Hindlimb muscle (tissue), 1 donor: ENCODE measurements around the gene BCORL1. TPM values are rescaled to one million over a fixed set of nuclear protein-coding genes. Genes with fewer than 3 reads are reported as not detected.

Experiments
- DNase-seq: peaks from one replicate; pipeline ENCODE4 v3.0.0-alpha.2; 2013
- polyA plus RNA-seq: library from polyadenylated mRNA; unstranded; fragments of 120-200 nt; gene quantifications from one replicate; pipeline ENCODE4 v1.2.1, GENCODE V29; 2013; ENCODE audit not compliant: insufficient read length

BCORL1 gene, protein sequence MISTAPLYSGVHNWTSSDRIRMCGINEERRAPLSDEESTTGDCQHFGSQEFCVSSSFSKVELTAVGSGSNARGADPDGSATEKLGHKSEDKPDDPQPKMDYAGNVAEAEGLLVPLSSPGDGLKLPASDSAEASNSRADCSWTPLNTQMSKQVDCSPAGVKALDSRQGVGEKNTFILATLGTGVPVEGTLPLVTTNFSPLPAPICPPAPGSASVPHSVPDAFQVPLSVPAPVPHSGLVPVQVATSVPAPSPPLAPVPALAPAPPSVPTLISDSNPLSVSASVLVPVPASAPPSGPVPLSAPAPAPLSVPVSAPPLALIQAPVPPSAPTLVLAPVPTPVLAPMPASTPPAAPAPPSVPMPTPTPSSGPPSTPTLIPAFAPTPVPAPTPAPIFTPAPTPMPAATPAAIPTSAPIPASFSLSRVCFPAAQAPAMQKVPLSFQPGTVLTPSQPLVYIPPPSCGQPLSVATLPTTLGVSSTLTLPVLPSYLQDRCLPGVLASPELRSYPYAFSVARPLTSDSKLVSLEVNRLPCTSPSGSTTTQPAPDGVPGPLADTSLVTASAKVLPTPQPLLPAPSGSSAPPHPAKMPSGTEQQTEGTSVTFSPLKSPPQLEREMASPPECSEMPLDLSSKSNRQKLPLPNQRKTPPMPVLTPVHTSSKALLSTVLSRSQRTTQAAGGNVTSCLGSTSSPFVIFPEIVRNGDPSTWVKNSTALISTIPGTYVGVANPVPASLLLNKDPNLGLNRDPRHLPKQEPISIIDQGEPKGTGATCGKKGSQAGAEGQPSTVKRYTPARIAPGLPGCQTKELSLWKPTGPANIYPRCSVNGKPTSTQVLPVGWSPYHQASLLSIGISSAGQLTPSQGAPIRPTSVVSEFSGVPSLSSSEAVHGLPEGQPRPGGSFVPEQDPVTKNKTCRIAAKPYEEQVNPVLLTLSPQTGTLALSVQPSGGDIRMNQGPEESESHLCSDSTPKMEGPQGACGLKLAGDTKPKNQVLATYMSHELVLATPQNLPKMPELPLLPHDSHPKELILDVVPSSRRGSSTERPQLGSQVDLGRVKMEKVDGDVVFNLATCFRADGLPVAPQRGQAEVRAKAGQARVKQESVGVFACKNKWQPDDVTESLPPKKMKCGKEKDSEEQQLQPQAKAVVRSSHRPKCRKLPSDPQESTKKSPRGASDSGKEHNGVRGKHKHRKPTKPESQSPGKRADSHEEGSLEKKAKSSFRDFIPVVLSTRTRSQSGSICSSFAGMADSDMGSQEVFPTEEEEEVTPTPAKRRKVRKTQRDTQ (N-terminal part only)
- polyA plus RNA-seq, result 21.0 TPM

GRCh38 chrX:129982300-129983251, at the start of gene BCORL1:
Gene BCORL1 (plus strand): TSS chrX:129982635. CDS start chrX:130005232, 22,597 bp downstream.
- peak; percentile 90 for DNase-seq

DNA sequence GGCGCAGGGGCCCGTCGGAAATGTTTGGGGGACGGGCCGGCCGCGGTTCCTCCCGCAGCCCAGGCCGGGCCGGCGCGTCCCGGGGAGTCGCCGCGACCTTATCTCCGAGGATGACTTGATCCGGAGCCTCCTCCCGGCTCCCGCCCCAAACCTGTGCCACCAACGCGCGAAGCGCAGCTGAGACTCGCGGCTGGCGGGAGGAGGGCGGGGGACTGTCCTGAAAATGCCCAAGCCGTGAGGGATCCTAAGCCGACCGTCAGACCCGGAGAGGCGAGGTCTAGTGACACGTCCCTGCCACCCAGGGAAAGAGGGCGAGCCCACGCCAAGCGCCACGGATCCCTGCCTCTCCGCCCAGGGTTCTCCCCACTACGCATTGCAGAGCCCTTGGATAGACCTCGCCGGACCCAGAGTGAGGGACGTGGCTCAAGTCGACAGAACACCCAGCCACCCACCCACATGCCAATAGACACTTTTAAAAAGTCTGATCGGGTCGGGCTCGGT, 49.6 kb upstream of the BCORL1 start:
- DNase-seq, result no peak

DNA sequence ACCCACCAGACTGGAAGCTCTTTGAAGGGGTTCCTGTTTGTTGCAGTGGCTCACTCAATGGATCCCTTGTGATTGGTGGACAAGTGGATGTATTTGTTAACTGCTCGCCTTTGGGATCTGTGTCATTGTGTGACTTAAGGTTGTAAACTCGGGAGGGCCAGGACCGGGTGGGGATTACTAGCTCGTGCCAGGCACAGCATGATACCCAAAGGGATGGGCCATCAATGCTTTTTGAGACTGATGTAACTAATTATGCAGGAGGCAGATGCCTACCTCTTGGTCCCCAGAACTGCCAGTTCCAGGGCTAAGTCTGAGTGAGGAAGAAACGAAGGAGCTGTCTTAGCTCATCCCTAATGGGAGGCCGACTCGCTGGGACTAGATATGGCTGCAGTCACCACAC, 48.7 kb upstream of the BCORL1 start:
- DNase-seq, result no peak

DNA sequence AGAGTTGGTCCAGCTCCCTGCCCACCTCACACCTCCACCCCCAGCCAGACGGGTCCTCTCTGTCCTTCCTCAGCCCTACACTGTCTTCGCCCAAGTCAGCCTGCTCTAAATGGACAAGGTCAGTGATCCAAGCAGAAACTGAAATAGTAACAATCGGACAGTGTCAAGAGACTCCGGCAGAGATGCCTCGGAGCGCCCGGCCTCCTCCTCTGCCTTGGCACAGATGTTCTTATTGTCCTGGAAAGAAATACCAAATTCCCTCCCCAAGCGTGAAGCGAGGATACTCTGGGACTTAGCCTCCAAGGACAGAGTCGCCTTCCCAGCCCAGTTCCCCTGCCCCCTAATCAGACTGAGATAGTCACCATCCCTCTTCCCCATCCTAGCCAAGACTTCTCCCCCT, 48.0 kb upstream of the BCORL1 start:
- DNase-seq, result no peak

DNA sequence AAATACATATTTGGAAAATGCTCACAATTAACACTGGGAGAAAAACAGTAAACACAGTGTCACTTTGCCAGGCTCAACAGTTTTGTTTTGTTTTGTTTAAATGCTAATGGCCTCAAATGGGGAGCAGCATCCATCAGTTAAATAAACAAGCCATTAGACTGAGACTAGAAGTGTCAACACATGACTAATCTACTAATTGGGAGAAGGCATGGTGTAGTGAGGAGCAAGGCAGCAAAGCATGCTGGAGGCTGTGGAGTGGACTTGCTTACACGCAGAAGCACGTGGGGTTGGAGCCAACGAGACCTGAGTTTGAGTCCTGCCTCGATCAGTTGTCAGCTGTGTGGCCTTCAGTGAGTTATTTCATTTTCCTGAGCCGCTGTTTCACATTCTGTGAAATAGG, 47.5 kb upstream of the BCORL1 start:
- no peak for DNase-seq

DNA sequence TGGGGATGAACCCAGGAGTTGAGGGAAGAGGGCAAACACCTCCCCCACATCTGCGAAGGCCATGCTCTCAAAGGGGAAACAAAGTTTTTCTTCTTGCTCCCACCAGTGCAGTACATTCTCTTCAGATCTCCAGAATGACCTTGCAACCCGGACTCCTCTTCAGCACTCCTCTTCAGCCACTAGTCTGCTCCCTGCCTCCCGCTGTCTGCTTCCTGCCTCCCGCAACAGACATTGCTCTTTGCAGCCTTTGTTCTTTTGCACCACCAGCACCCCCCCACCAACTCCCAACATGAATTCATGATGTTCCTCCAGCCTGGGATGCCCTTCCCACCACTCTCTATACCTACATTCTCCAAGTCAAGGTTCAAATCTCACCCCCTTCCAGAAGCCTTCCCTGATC, 44.4 kb upstream of the BCORL1 start:
- no peak for DNase-seq

- DNase-seq, result no peak
Observed at GRCh38 chrX:129939986-129940385, 42.4 kb upstream of the BCORL1 start.

DNA sequence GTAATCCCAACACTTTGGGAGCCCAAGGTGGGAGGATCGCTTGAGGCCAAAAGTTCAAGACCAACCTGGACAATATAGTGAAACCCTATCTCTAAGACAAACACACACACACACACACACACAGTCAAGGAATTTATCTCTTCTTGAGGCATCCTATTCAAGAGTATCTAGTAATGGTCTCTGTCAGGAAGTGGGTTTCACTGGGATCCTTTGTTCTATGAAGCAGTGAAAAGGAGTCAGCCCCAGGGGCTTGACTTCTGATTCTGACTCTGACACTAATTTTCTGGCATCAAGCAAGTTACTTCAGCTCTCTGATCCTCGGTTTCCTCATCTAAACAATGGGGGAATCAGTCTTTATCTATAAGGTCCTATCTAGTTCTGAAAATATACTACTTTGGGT, 41.7 kb upstream of the BCORL1 start:
- DNase-seq, result no peak

GRCh38 chrX:129945131-129945530, 37.3 kb upstream of the BCORL1 start:
- DNase-seq, result no peak

DNA sequence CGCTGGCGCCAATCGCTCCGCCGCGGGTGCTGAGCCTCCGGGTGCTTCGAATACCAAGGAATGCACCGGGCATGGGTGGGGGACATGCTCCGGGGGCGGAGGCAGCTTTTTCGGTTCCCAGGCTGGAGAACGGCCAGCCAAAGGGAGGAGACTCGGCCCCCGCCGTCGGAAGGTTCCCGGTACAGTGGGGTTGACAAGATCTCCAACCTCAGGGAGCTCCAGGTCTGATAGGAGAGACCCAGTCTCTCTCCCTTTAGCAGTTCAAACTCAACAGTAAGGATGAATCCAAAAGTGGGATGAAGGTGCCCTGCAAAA, 29.1 kb upstream of the BCORL1 start:
- no peak for DNase-seq

DNA sequence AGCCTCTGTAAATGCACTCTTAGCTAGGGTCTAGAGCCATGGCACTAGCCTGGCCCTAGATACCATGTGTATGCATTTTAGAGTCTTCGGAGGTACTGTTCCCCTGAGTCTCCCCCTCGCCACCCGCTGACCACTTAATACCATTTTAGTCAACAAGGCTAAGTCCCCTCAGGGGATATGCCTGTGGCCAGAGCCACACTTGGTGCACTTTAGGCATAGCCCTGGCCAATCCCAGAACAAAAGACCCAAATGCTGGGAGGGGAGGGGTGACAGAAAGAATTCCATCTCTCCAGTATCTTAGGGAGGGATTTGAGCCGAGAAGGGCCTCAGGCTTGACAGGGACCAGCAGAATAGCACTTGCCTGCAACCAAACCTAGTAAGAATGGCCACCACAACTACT, 28.6 kb upstream of the BCORL1 start:
- DNase-seq, result no peak

DNA sequence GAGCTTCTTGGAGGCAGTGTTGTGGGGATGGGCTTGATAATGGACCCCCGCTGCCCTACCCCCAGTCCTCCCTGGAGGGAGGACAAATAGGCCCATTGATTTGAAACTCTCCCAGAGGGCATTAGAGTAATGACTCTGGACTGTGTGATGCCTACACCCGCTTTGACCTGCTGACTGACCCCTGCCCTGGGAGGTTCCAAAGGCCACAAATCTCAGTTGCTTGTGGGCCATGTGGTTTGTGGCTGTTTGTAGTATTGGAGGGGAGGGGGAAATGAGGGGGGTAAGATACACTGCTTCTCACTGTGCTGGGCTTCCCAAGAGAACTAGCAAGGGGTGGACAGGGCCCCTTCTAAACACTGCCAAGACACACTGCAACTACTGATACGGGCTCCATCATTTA, 27.6 kb upstream of the BCORL1 start:
- no peak for DNase-seq

DNA sequence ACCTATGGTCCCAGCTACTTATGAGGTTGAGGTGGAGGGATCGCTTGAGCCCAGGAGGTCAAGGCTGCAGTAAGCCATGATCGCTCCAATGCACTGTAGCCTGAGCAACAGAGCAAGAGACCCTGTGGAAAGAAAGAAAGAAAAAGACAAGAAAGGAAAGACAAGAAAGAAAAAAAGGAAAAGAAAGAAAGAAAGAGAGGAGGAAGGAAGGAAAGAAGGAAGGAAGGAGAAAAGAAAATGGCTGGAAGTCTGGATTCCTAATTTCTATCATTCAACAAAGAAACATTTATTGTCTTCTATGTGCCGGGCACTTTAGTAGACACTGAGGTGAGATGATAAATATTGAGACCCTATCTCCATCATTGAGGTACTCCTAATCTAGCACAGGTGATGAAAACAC, 26.8 kb upstream of the BCORL1 start:
- DNase-seq, result no peak

GRCh38 chrX:129956145-129956544, 26.3 kb upstream of the BCORL1 start:
- DNase-seq, result no peak

DNA sequence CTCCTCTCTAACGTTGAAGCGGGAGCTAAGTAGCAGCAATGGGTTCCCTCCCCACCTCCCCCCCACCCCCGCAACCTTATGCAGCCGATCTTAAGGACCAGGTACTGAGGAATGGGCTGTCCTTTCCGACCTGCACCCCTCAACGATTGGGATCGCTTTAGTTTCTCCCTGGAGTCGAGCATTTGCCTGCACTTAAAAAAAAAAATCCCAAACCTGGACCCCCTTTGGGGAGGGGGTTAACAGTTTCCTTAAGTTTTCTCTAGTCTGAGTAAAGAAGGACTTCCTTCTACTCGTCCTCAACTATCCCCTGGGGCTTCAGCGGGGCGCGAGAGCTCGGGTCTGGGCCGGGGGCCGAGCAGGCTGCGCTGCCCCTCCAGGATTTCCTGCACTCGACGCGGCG, 25.7 kb upstream of the BCORL1 start:
- DNase-seq, result no peak

DNA sequence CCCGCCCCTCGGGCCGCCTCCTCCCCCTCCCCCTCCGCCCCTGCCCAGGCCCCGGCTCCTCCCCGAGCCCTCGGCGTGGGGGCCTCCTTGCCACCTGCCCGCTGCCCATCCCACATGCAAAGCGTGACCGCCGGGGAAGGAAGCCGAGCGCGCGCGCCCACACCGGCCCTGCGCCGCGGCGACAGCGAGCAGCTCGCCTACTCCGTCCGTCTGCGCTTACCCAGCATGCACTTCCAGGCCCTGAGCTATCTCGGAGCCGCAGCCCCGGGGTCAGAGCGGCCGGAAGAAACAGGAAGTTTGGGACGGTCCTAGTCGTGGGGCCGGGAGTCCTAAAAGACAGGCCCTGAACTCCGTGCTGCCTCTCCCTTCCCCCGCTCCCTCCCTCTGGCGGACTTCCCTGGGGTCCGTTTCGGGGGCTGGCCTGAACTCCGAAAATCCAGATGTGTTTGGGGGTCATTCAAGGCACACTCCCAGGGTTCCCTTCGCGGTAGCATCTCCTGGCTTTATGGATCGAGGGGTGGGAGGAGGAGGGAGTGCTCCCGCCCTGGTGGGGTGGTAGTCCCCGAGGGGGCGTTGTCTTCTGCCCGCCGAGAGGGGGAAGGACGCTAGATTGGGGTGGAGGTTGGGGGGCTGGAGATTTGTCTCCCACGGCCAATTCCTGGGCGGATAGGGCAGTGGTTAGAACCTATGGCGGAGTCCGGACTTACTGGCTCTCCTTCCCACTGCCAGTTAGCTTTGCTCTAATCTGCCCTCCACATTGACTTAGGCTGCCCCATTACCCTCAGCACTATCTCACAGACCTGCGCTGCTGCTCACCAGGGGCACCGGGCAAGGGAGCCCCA, 25.0 kb upstream of the BCORL1 start:
- peak; percentile 76 for DNase-seq

GRCh38 chrX:129958083-129958465, 24.4 kb upstream of the BCORL1 start:
- no peak for DNase-seq

GRCh38 chrX:129958814-129959492, 23.5 kb upstream of the BCORL1 start:
- no peak for DNase-seq

DNA sequence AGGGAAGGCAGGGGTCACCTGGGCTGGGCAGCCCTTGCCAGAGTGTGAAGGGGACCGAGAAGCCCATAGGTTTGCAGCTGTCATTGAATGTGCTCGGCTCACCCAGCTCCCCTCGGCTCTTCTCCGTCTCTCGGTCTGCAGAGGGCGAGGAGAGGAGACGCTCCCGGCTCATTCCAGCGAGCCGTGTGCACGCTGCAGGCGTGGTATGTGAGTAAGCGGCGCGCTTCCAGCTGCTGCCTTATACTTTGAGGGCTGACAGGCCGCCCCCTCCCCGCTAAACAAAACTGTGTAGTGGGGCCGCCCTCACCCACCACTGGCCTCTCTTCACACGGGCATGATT, 23.0 kb upstream of the BCORL1 start:
- no peak for DNase-seq
